HG02870 (cell line): ENCODE measurements around the gene RSF1.

Experiments
- ATAC-seq: cut with Tn5 transposase; IDR thresholded peaks from one replicate; pipeline ENCODE4 v1.9.1; 2021; ENCODE audit warnings: mild to moderate bottlenecking, moderate library complexity; ENCODE audit not compliant: unreplicated experiment

The RSF1 gene

DNA sequence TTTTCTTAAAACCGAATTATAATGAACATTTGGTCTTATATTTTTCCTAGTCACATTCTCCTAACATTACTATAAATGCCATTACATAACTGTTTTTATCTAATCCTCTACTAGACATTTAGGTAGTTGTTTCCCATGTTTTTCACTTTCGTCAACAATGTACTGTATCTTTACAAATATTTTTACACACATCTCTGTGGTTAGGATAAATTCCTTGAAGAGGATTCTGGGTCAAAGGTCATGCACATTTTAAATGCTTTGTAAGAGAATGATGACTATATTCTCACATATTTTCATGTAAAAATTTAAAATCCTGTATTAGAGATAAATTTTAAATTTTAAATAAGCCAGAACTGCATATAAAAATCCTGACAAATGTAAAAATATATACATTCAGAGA, 121.6 kb downstream of the RSF1 start:
- no peak for ATAC-seq

DNA sequence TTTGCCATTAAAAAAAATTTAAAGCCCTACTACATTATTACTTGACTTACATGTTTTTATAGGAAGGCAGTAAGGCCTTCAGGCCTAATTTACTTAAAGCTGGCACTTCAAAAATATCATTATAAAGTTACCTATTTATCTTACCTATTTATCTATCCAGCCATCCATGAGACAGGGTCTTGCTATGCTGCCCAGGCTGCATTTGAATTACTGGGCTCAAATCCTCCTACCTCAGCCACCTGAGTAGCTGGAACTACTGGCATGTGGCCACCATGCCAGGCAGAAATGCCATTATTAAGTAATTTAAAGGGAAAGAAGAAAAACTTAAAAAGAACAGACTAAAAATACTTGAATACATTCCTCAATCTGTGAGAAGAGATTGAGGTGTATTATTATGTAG, 122.7 kb downstream of the RSF1 start:
- ATAC-seq: no peak

DNA sequence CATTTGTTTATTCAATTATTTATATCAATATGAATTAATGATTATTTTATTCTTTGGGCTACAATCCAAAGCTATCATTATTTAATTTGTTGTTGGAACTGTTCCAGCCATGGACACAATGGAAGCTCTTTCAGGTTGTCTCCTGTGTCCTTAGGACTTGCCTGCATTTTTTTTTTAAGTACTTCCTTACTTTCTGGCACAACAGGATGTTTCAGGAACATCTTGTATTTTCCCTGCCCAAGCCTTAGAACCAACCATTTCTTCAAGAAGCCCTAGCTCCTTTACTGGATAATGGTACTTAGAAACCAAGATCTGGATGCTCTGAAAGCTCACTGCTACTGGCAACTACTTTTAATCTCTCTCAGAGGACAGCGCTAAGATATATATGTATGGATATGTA, 125.1 kb downstream of the RSF1 start:
- no peak for ATAC-seq

DNA sequence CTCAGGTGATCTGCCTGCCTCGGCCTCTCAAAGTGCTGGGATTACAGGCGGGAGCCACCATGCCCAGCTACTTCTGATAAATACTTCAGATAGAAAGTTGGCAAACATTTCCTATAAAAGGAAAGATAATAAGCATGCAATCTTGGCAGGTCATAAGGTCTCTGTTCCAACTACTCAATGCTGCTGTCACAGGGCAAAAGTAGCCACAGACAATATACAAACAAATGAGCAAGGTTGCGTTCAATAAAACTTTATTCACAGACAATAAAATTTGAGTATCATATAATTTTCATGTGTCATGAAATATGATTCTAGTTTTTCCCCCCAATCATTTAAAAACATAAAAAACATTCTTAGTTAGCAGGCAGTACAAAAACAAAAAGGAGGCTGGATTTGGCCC, 129.9 kb downstream of the RSF1 start:
- ATAC-seq: no peak

DNA sequence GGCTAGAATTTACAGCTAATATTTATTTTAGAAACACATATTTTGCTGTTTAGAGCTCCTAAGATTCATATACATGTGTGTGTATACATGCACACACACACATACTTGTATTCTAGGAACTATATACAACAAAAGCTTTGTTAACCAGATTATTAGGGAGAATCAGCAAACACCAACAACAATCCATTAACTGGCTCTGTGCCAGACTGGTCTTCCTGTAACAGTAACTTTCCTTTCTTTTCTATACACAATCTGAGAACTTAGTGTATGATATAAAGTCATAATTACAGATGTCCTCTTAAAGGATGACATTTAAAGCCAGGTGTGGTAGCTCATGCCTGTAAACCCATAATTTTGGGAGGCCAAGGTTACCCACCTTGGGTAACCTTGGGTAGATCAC, 133.4 kb downstream of the RSF1 start:
- no peak for ATAC-seq

DNA sequence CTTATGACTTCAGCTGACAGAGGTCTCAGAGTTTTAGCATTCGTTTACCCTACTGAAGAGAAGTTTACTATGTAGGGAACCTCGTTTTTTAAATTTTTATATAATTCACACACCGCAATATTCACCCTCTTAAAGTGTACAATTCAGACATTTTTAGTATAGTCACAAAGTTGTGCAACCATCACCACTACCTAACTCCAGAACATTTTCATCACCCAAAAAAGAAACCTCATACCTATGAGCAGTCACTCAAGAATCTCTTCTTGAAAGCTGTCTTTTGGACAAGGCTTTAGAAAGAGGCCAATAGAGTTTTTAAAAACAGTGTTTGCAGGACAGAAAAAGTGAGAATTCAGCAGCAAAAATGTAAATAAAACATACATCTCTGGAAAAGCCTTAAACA, 143.4 kb downstream of the RSF1 start:
- no peak for ATAC-seq

DNA sequence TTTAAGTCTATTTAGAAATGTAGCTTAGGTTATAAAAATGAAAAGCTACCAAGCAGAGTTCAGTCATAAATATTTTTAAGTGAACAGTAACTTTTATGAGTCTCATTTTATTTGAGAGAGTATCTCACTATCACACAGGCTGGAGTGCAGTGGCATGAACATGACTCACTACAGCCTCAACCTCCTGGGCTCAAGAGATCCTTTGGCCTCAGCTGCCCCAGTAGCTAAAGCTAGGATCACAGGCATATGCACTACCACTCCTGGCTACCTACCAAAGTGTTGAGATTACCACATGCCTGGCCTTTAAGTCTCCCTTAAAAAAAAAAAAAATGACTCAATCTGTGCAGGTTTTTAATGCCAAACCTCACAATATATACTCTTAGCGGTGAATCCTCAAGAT, 148.3 kb downstream of the RSF1 start:
- no peak for ATAC-seq

DNA sequence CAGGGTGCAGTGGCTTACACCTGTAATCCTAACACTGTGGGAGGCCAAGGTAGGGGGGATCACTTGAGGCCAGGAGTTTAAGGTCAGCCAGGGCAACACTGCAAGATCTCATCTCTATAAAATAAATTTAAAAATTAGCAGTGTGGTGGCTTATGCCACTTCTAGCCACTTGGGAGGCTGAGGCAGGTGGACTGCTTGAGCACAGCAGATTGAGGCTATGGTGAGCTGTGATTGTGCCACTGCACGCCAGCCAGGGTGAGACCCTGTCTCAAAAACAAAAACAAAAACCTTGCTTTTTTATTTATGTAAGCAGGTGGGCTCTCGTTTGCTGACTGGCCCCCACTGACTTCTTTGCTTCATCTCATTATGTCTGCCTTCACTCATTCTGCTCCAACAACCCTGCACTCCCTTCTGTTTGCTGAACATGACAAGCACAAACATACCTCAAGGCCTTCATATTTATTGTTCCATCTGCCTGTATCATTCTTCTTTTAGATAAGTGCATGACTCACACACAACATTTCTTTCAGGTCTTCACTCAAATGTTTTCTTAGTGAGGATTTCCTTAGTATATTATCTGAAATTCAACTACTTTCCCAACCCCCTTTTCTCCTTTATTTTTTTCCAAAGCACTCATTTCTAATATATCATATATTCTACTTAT, 150.5 kb downstream of the RSF1 start:
- ATAC-seq: no peak

DNA sequence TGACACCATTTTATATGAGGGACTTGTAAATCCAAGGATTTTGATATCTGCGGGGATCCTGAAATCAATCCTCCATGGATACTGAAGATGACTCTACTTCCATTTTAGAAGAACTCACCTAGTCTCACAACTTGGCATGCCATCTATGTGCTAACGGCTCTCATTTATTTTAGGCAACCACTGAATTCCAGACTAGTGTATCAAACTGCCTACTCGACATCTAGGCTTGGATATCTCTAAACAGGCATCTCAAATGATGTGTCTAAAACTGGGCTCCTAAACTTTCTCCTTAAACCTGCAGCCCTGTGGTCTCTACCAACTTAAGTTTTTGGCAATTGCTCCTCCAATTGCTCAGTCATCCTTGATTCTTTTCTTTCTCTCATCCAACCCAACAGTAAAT, 151.8 kb downstream of the RSF1 start:
- no peak for ATAC-seq

DNA sequence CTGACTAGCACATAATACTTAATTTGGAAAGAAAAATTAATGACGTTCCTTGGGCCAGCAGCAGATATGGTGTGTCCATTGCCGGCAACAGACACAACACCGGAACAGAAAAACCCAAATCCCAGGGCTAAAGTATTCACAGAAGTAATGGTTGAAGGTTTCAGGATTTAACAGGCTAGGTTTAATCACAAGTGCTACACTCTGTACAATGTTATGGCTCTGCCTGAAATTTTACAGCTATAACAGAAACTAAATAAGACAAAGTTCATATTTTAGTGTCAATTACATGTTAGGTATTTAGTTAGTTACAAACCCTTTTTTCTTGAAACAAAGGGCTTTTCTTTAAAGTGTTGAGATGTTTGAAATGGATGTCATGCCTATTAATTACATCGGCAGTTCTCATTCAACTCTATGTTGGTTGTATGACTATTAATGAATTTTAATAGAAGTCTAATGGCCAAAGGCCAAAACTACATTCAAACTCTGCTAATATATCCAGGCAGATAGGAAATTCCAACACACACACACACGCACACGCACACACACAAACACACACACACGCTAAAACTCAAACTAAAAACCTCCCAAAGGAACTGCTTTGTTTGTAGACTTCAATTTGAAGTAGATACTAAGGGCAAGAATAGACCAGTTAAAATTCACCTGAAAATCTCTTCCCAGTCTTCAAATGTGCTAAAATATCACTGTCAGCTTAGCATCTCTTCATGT, 155.1 kb downstream of the RSF1 start:
- ATAC-seq: no peak

DNA sequence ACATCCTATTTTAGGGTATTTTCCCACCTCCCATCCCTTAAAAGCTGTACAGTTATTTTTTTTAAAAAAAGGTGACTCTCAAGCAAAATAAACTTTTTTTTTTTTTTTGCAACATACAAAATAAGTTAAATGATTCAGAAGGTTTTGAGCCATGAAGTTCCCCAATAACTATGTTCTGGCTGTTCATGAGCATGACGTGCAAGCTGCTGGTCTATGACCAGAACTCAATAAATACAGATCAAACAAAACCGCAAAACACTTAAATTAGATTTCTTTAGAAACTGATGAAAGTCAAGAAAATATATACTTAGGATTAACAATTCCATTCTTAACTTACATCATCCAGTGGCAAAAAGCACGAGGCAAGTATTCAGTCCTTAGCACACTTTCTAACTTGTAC, 158.9 kb downstream of the RSF1 start:
- no peak for ATAC-seq

DNA sequence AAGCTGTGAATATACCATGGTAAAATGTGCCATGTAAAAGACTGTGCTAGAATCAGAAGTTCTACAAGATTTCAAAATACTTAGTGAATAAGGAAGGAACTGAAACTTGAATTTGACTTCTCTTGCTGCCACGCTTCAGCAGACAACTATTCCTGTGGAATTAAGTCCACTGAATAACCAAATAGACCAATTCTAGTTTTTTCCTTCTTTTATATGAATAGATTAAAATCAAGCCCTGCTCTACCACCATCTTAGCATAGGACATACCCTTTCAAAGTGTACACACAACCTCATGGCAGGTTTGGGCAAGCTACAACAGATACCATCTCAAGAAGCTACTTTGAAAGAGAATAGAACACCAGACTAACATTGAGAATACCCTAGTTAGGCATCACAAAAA, 159.6 kb downstream of the RSF1 start:
- no peak for ATAC-seq

DNA sequence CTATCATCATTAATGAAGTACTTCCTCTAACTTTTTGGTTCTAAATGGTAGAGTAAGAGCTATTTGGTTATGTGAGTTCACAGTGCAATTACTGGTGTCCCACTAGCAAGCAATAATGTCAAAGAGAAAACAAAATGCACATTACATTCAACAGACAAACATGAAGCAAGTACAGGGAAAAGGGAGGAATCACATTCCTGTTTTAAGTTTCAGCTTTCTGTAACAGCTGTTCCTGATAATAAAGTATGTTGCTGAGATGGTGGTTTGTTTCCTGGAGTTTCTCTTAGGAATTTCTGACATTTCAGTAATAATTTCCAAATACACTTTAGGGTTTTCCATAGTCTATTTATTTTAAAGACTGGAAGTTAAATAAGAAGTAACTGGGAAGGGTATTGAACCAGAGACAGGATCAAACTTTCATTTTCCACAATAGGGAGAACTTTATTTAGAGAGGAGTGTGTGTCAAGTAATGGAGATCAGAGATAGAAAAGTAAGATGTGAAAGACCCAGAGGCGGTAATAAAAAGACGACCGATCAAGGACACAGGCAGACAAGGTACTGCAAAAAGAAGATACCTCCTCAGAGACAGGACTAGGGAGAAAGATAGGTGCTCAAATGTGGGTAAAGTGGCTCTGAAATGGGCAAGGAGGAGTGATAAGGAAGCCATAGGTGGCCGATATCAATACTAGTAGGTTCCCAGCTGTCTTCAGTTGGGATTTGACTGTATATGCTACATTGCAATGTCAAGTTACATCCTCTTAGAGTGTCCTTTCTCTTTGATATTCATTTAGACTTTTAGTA, 162.1 kb downstream of the RSF1 start:
- no peak for ATAC-seq

DNA sequence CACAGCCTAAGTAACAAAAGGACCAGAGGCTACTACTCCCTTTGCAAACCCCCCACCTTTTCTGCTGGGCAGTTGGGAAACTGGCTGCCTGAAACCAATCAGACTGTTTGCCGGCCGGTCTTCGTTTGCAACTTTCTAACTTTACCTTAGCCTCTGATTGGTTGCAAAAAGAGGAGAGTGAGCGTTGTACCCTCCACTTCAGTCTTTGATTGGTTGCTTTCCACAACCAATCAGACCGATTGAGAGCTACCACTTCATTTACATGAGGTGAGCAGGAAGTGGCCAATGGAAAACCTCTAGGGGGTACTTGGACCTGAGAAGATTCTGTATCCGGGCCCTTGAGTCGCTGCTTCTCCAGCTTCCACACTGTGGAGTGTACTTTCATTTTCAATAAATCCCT, 164.2 kb downstream of the RSF1 start:
- no peak for ATAC-seq

DNA sequence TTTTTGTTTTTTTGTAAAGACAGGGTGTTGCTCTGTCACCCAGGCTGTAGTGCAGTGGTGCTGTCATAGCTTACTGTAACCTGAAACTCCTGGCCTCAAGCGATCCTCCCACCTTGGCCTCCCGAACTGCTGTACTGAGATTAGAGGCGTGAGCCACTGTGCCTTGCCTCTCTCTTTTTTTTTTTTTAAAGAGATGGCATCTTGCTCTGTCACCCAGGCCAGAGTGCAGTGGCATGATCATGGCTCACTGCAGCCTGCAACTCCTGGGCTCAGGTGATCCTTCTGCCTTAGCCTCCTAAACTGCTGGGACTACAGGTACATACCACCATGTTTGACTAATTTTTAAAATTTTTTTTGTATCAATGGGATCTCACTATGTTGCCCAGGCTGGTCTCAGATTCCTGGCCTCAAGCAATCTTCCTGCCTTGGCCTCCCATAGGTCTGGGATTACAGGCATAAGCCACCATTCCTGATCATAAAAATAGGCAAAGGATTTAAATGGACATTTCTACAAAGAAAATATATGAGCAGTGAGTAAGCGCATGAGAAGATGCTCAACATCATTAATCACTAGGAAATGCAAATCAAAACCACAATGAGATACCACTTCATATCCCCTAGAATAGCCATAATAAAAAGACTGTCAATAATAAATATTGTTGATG, 165.6 kb downstream of the RSF1 start:
- ATAC-seq: no peak

DNA sequence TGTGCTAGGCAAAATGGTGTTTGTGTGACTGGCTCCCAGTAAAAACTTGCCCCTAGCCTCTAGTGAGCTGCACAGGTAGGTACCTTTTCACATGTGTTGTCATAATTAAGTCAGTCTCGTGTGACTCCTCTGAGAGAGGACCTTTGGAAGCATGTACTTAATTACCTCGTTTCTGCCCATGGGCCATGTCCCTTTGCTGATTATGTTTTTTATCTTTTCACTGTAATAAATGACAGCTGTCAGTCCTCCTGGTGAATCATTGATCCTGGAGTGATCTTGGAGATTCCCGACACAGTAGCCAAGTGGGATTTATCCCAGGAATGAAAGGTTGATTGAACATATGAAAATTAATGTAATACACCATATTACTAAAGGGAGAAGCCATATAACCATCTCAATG, 170.4 kb downstream of the RSF1 start:
- no peak for ATAC-seq

DNA sequence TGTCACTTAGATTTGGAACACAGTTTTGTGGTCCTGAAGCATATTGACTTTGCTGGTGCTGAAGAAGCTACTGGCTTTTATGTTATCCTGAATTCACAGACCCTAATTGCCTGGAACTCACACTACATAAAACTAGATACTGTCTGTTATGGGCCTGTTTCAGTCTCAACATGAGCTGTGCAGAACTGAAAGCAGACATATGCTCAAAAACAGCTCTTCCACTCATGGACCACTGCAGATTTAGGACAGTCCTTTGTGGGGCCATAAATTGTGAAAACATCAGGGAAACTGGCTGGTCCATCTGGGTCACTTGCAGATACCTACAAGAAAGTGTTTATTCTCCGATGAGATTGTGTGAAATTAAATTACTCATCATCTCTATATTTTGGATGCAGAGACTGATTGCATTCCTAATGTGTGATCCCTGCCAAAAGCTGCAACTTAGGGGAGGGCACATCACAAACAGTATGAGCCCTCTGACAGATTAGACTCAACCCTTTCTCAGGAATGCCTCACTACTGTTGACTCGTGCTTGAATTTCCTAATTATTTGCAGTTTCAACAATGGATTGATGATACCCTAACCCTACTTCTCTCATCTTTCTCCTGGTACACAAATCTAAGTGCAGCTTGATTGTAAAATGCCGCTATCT, 172.7 kb downstream of the RSF1 start:
- ATAC-seq: no peak

DNA sequence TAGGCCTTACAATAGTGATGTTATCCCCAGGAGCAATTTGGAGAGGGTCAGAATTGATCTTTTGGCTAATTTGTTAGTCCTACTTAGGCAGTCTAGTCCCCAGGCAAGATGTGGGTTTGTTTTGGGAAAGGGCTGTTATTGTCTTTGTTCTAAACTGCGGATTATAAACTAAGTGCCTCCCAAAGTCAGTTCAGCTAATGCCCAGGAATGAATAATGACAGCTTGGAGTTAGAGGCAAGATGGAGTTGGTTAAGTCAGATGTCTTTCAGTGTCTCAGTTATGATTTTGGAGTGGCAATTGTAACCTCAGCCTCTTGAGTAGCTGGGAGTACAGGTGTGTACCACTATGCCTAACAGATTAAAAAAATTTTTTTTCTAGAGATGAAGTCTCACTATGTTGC, 175.6 kb downstream of the RSF1 start:
- ATAC-seq: no peak

DNA sequence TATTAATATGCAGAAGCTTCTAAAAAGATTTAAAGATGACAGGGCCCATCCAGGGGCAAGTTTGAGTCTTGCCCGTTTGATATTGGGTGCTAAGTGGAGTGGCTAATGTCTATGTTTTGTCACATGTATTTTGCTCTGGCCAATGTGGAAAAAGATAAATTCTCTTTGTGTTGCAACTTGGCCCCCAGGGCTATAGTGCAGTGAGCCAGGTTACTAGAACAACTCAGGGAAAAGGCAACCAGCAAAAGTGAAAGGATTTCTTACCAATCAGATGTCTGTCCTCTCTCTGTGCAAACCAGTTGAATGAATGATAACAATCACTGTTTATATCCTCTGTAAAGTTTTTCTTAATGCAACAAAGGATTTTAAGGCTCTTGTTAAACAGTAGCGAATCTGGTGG, 178.3 kb downstream of the RSF1 start:
- ATAC-seq: no peak

DNA sequence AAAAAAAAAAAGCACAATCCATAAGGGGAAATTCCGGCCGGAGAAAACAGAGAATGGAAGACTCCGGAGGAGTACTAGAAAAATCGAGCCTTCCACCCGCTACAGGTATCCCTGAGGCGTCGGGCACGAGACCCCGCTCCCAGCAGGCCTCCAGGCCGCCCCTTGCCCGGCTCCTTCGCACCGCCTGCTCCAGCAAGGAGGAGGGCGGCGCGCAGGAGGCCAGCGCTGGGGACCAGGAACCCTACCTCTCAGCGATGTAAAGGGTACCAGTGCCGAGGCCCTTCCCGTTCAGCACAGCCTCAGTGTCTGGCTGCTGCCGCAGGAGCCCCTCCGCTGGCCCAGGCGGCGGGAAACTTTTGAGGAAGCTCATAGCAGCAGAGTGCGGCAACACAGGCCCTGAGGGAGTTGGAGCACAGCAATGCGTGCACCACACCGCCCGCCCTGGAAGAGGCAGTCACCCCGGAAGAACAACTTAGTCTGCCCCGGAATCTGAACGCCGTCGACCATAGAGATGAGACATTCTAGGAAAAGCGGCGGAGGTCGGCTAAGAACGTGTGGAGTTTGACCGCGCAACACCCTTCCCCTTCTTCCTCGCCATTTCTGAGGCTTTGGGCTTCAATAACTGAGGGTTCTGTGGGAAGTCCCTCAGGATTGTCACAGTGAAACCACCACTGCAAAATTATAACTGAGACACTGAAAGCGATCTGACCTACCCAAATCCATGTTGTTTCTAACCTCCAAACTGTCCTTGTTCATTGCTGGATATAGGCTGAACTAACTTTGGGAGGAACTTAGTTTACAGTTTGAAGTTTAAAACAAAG, 183.0 kb downstream of the RSF1 start, which contains the start of gene CLNS1A:
Gene CLNS1A (minus strand): TSS at position 450 of the 821 bp plus-strand sequence. CDS start 80 bp downstream, at position 370.
- ATAC-seq: peak; percentile 96
